GM21381 (cell line): ENCODE measurements around the gene PCARE.
"Not testable (repeated sequence)": the region's sequence is repeated elsewhere in the genome, so short reads cannot be mapped to it uniquely, and the experiment has no call there.

Experiments
- ATAC-seq: cut with Tn5 transposase; IDR thresholded peaks from one replicate; pipeline ENCODE4 v1.9.1; 2021; ENCODE audit warnings: mild to moderate bottlenecking, moderate library complexity; ENCODE audit not compliant: unreplicated experiment

PCARE gene

GRCh38 chr2:29097569-29097968, 23.2 kb upstream of the PCARE start:
- no peak for ATAC-seq

GRCh38 chr2:29096969-29097368, 22.6 kb upstream of the PCARE start:
- ATAC-seq, result no peak

GRCh38 chr2:29090311-29090710, 16.0 kb upstream of the PCARE start:
- not testable (repeated sequence) for ATAC-seq

- no peak for ATAC-seq
Measured at GRCh38 chr2:29084554-29084953, 10.2 kb upstream of the PCARE start.

GRCh38 chr2:29082804-29083495, 8.6 kb upstream of the PCARE start:
- no peak for ATAC-seq

GRCh38 chr2:29080886-29081743, 6.8 kb upstream of the PCARE start:
- ATAC-seq, result no peak

GRCh38 chr2:29079887-29080286, 5.6 kb upstream of the PCARE start:
- no peak for ATAC-seq

GRCh38 chr2:29075894-29076705, 1.8 kb upstream of the PCARE start:
- ATAC-seq, result no peak

GRCh38 chr2:29073933-29074332, 390 bp downstream of the PCARE start:
- ATAC-seq, result no peak

- no peak for ATAC-seq
Measured at GRCh38 chr2:29072971-29073725, 1.2 kb downstream of the PCARE start.

GRCh38 chr2:29072251-29072650, 2.1 kb downstream of the PCARE start:
- ATAC-seq, result no peak

- no peak for ATAC-seq
Measured at GRCh38 chr2:29071032-29071975, 3.0 kb downstream of the PCARE start.

GRCh38 chr2:29070526-29070925, 3.8 kb downstream of the PCARE start:
- ATAC-seq, result no peak

GRCh38 chr2:29068513-29068912, 5.8 kb downstream of the PCARE start:
- ATAC-seq, result no peak

GRCh38 chr2:29066997-29067605, 7.2 kb downstream of the PCARE start:
- ATAC-seq, result no peak

GRCh38 chr2:29066271-29066860, 8.0 kb downstream of the PCARE start:
- ATAC-seq, result no peak

- no peak for ATAC-seq
Measured at GRCh38 chr2:29065068-29065811, 9.1 kb downstream of the PCARE start.

GRCh38 chr2:29064746-29065067, 9.6 kb downstream of the PCARE start:
- no peak for ATAC-seq
